Left lung (tissue), 10 donors: ENCODE results near the gene SLC27A3. TPM values are rescaled to one million over a fixed set of nuclear protein-coding genes. Genes with fewer than 3 reads are reported as not detected.

Source experiments
- ATAC-seq: fragments of 200-7000 bp; cut with Tn5 transposase; one replicate; pipeline ENCODE4 v1.9.1; 2020; ENCODE audit warnings: moderate library complexity
- DNase-seq, 4 donors: peaks; one replicate each; pipeline ENCODE4 v3.0.0-alpha.2; 2013 to 2020
- H3K27ac ChIP-seq, 2 donors: fragments of 200-600 bp; sonication (generic) in 1 of 2; one replicate each; pipeline versions ENCODE4 v1.5.0 to v1.8.0; 2020 to 2021
- H3K27me3 ChIP-seq, 2 donors: fragments of 200-600 bp; sonication (generic) in 1 of 2; one replicate each; pipeline versions ENCODE4 v1.5.0 to v1.8.0; 2020 to 2021
- H3K36me3 ChIP-seq, 2 donors: fragments of 200-600 bp; sonication (generic) in 1 of 2; one replicate each; pipeline versions ENCODE4 v1.5.0 to v1.8.0; 2020 to 2021
- H3K4me1 ChIP-seq, 2 donors: fragments of 200-600 bp; one replicate each; pipeline ENCODE4 v1.8.0; 2021
- H3K4me3 ChIP-seq, 2 donors: fragments of 200-600 bp; sonication (generic) in 1 of 2; one replicate each; pipeline versions ENCODE4 v1.5.0 to v1.8.0; 2020 to 2021; ENCODE audit warnings: mild to moderate bottlenecking in 1 of 2
- H3K9me3 ChIP-seq, 2 donors: fragments of 200-600 bp; sonication (generic) in 1 of 2; one replicate each; pipeline versions ENCODE4 v1.5.0 to v1.8.0; 2020 to 2021
- CTCF ChIP-seq, 2 donors: fragments of 200-600 bp; sonication (generic) in 1 of 2; IDR thresholded peaks; one replicate each; pipeline versions ENCODE4 v1.5.0 to v1.8.0; 2021; ENCODE audit warnings: antibody characterized with exemption in 2 of 2
- intact Hi-C, 2 donors: fragments of 100-400 bp; cut with DNase I; formaldehyde crosslinking; loops; one replicate each; pipeline versions ENCODE4 v1.11.2 to v1.14.2; 2022
- polyA plus RNA-seq, 6 donors: library from polyadenylated mRNA; unstranded; fragments of 120-200 nt; gene quantifications; one replicate each; pipeline ENCODE4 v1.2.1, GENCODE V29; 2013; ENCODE audit not compliant: insufficient read length in 6 of 6
- total RNA-seq, 2 donors: library from RNA; stranded (reverse); fragmentation: NEBNext Ultra II Directional; extraction: Animal tissue kit (Norgen Biotek cat#: 25700); gene quantifications; one replicate each; pipeline ENCODE4 v1.2.1, GENCODE V29; 2021
- donor health status: DM: no; HTN: yes; CAD: no.
- donor health status: DM: no; HTN: no; CAD: no.

Gene SLC27A3
- total and polyA plus RNA-seq, 8 donors: 32.4 to 68.6 (median 44.0) TPM

- no peaks in the 10 kb centered on the region for H3K27me3 ChIP-seq
- H3K9me3 ChIP-seq: no peaks in the 10 kb centered on the region
- H3K4me3 ChIP-seq: no peak overlapping the region
- H3K4me1 ChIP-seq: peaks cover 17 to 86% of the 10 kb centered on the region in 2 donors
- ATAC-seq (no peak), DNase-seq (peak in 1 of 4 donors; percentile 28)
- peaks cover 0 to 59% of the 10 kb centered on the region in 2 donors for H3K36me3 ChIP-seq
- peak overlapping the region; percentile 85 to 95 for H3K27ac ChIP-seq
- intact Hi-C loops: loop anchor here in 1 of 2 donors (5.0 kb wide), 1 partner anchor 90 kb away; no protein-coding TSS in a partner anchor
- peak in 1 of 2 donors; percentile 35 for TF ChIP-seq CTCF (IDR thresholded peaks at IDR 0.05)
These were observed 3.2 kb upstream of the SLC27A3 start for GRCh38 chr1:153771841-153772593.

GRCh38 chr1:153773096-153773921, 1.9 kb upstream of the SLC27A3 start:
- peak; percentile 0 for ATAC-seq

GRCh38 chr1:153774026-153774595, 1.1 kb upstream of the SLC27A3 start:
- Histone ChIP-seq H3K4me1 (peaks cover 17 to 87% of the 10 kb centered on the region in 2 donors), H3K27ac (peak overlapping the region; percentile 85 to 95), H3K36me3 (peaks cover 0 to 46% of the 10 kb centered on the region in 2 donors), H3K9me3 (no peaks in the 10 kb centered on the region), H3K4me3 (no peak overlapping the region), H3K27me3 (no peaks in the 10 kb centered on the region)
- intact Hi-C loops: loop anchor here in 1 of 2 donors (5.0 kb wide), 1 partner anchor 92 kb away; no protein-coding TSS in a partner anchor
- no peak for TF ChIP-seq CTCF (IDR thresholded peaks at IDR 0.05)
- no peak for DNase-seq
- ATAC-seq: no peak

More at GRCh38 chr1:153773096-153773921, 1.9 kb upstream of the SLC27A3 start:
- Histone ChIP-seq H3K9me3 (no peaks in the 10 kb centered on the region), H3K27ac (peak overlapping the region; percentile 85 to 95), H3K27me3 (no peaks in the 10 kb centered on the region), H3K4me3 (no peak overlapping the region), H3K36me3 (peaks cover 0 to 47% of the 10 kb centered on the region in 2 donors), H3K4me1 (peaks cover 17 to 91% of the 10 kb centered on the region in 2 donors)
- TF ChIP-seq CTCF (IDR thresholded peaks at IDR 0.05): no peak
- intact Hi-C loops: loop anchor here in 1 of 2 donors (5.0 kb wide), 1 partner anchor 91 kb away; no protein-coding TSS in a partner anchor
- no peak for DNase-seq

- no peaks in the 10 kb centered on the region for H3K27me3 ChIP-seq
- ATAC-seq (peak; percentile 74), DNase-seq (peak; percentile 42 to 92 (median 72))
- no peaks in the 10 kb centered on the region for H3K9me3 ChIP-seq
- TF ChIP-seq CTCF (IDR thresholded peaks at IDR 0.05): no peak
- intact Hi-C loops: no loop called here
- H3K27ac ChIP-seq: peak overlapping the region; percentile 85 to 95
- peaks cover 17 to 82% of the 10 kb centered on the region in 2 donors for H3K4me1 ChIP-seq
- H3K4me3 ChIP-seq: peak overlapping the region; percentile 68 to 84
- peaks cover 0 to 44% of the 10 kb centered on the region in 2 donors for H3K36me3 ChIP-seq
These were observed 486 bp downstream of the SLC27A3 start for GRCh38 chr1:153775458-153776327.
